GM19438 (cell line): ENCODE data around the gene P2RX2.
A peak's percentile ranks its signal among the peaks of the same experiment; 100 is the strongest.
"Not testable (repeated sequence)": the region's sequence is repeated elsewhere in the genome, so short reads cannot be mapped to it uniquely, and the experiment has no call there.

ENCODE experiments used
- ATAC-seq: cut with Tn5 transposase; IDR thresholded peaks from one replicate; pipeline ENCODE4 v1.9.1; 2021; ENCODE audit warnings: low read depth; ENCODE audit not compliant: unreplicated experiment

Gene P2RX2

GRCh38 chr12:132582582-132583410 is 35.8 kb upstream of the P2RX2 start:
- no peak for ATAC-seq

DNA sequence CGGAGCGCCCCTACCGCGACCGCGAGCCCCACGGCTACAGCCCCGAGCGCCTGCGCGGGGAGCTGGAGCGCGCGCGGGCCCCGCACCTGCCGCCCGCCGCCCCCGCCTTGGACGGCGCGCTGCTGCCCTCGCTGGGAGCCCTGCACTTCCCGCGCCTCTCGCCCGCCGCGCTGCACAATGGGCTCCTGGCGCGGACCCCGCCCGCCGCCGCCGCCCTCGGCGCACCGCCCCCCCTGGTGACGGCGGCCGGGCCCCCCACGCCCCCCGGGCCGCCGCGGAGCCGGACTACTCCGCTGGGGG is 35.2 kb upstream of the P2RX2 start:
- ATAC-seq, result no peak

DNA sequence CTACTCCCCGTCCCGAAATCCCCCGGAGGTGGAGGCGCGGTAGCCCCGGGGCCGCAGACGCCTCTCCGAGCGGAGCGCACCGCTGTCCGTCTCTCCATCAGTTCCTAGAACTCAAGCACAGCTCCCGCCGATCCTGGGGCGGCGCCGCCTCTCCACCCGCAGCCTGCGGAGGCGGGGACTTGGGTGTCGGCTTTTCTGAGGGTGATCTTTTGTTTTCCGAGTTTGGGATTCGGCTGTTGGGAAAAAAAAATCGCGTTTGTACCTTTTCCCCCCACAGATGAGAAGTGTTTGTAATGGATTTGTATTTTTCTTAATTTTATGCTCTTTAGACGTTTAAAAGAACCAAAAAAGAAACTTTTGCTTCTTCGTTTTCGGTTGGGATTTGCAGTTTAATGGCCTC is 34.8 kb upstream of the P2RX2 start:
- ATAC-seq, result no peak

DNA sequence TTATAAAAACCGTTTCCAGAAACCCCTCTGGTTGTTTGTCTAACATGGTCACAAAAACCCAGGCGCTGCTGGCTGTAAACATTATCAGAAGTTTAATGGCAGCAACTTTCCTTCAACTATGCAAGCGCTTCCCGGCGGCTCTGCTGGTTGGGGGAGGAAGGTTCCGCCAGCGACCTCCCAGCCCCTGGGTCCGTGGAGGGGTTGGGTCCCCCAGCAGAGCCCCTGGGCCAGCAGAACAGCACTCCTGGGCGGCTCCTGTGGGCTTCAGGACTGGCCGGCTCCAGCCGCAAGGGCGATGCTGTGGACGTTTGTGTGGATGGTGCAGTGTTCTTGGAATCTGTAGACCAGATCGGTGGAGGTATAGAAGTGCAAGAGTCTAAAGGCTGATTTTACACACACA is 34.1 kb upstream of the P2RX2 start:
- ATAC-seq, result no peak

- ATAC-seq, result no peak
These were observed 33.4 kb upstream of the P2RX2 start for GRCh38 chr12:132585177-132585576.

DNA sequence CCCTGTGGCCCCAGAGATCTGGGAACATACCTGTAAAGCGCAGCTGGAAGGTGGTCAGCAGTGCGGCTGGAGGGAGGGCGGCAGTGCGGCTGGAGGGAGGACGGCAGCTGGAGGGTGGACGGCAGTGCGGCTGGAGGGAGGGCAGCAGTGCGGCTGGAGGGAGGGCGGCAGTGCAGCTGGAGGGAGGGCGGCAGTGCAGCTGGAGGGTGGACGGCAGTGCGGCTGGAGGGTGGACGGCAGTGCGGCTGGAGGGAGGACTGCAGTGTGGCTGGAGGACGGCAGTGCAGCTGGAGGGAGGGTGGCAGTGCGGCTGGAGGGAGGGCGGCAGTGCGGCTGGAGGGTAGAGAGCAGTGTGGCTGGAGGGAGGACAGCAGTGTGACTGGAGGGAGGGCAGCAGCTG is 31.6 kb upstream of the P2RX2 start:
- no peak for ATAC-seq

GRCh38 chr12:132587781-132588180 is 30.8 kb upstream of the P2RX2 start:
- no peak for ATAC-seq

DNA sequence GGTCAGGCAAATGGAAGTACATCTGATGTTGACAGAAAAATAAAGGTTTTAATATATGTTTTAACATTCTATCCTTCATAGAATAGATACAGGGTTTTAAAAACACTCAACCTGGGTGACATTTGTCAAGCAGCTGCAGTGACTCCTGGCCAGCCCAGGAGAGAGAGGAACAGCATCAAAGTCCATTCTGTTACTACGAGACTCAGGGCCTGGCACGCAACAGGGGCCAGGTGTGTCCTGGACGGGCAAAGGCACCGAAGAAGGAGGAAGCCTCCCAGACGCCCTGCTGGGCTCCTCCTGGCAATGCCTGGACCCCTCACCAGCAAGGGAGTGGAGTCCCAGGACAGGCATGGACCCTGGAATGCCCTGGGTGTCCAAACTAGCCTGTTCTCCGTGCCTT is 30.3 kb upstream of the P2RX2 start:
- no peak for ATAC-seq

DNA sequence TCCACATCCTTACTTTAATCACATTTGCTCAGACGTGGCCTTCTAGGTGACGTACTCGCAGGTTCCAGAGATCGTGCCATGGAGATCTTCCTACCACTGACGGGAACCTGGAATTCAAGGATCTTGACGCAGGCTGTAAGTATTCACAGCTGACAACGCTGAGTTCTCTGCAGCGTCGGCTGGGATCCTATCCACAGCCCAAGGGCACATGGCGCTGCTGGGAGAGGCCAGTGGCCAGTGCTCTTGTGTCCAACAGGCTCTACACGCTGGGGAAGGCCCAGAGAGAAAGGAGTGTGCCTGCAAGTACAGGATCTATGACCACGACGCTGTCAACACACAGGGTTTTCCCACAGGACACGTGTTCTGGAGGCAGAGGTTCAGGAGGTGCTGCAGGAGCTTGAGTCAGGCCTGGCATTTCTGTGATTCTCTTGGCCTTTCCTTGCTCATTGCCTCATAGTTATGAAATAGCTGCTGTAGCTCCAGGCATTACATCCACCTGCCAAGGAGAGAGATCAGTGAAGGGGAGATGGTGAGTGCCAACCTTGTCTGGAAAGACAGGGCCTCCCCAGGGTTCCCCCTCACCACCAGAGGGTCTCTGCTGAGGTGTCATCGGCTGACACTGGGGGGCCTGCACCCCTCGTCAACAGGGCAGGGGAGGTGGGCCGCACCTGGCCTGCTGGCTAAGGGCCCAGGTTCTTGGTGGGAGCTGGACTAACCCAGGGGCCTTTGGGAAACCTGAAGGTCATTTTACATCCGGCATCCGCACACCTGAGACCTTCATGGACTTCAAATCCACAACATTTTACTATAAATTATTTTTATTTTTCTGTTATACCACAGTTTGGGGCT is 29.5 kb upstream of the P2RX2 start:
- no peak for ATAC-seq

DNA sequence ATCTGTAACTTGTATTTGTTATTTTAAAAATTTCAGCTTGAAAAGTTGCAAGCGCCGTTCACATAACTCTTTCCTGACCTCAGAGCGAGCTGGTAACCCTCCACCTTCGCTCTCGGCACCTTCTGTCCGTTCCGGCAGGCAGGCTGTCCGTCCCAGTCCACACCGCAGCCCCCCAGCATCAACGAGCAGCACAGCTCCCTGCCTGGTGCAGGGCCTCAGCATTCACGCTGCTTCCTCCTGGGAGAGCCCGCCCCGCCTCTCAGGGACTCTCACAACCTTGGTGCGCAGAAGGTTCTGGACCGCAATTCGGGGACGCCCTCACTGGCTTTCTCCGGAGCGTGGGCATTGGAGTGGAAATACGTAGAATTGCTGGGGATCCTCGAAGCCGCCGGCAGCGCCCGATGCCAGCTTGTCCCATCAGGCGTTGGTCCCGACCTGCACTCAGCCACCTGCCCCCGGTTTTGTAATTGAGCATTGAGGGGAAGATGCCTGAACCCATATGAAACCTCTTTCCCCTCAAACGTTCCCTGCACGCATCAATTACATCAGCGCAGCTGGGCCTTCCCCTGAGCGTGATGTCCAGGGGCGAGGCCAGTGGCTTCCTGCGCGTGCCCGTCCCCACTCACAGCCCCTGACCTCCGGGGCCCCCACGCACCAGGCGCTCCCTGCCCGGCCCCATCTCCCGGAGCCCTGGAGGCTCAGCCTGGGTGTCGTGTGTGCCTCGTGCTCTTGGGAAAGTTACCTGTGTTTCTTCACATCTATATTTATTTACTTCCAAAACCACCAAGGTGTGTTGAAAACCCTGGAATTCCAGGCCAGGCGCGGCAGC is 27.3 kb upstream of the P2RX2 start:
- ATAC-seq, result no peak

DNA sequence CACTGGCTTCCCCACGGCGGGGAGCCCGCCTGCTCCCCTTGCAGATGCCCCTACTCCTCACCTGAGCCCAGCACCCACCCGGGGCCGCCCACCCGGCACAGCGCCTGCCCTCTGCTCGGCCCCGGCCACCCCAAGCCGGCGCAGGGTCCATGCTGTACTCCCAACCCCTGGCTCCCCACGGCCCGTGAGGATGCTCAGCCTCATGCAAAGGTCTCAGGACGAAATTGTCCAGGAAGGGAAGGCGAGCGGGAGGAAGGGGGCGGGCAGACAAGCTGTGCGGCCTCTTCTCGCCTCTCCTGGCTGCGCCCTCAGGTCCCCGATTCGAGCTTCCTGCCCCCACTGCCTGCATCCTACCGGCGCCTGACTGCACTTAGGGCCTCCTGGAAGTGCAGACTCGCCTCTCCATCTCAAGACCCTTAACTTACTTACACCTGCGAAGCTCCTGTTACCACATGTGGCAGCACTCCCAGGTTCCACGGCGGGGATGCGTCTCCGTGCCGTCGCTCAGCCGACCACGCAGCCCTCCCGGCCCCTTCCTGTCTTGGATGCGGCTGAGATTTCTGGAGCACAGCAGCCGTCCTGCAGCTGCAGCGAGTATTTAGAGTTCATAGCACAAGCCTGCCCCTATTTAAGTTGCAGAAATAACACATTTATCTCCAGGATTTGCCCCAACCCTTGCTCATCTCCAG is 26.1 kb upstream of the P2RX2 start:
- ATAC-seq, result no peak

DNA sequence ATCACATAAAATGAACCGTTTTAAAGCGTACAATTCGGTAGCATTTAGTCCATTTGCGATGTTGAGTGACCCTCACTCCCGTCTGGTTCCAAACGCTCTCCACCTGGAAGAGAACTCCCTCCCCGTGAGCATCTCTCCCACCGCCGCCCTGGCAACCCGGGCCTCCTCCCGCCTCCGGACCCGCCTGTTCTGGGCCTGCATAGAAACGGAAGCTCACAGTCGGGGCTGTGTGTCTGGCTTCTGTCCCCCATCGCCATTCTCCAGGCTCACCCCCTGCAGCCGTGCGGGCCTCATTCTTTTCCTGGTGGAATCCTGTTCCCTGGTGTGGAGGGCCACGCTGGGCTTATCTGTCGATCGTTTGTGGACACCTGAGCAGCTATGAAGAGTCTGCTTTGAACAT is 25.5 kb upstream of the P2RX2 start:
- ATAC-seq, result no peak

GRCh38 chr12:132593521-132593920 is 25.1 kb upstream of the P2RX2 start:
- ATAC-seq, result no peak

DNA sequence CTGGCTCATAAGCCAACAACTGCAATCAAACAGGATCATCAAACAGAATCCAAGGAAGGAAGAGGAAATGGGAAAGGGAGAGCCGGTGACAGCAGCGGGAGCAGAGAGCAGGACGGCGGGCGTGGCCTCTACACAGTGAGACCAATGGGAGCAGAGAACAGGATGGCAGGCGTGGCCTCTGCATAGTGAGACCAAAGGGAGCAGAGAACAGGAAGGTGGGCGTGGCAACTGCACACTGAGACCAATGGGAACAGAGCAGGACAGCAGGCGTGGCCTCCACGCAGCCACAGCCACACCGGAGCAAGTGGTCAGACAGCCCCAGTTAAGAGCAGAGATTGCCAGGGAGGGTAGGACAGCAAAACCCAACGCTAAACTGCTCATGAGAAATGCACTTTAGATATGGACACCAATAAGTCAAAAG is 24.6 kb upstream of the P2RX2 start:
- ATAC-seq, result peak; percentile 96

GRCh38 chr12:132595183-132595582 is 23.4 kb upstream of the P2RX2 start:
- no peak for ATAC-seq

GRCh38 chr12:132596016-132596415 is 22.6 kb upstream of the P2RX2 start:
- ATAC-seq, result no peak

DNA sequence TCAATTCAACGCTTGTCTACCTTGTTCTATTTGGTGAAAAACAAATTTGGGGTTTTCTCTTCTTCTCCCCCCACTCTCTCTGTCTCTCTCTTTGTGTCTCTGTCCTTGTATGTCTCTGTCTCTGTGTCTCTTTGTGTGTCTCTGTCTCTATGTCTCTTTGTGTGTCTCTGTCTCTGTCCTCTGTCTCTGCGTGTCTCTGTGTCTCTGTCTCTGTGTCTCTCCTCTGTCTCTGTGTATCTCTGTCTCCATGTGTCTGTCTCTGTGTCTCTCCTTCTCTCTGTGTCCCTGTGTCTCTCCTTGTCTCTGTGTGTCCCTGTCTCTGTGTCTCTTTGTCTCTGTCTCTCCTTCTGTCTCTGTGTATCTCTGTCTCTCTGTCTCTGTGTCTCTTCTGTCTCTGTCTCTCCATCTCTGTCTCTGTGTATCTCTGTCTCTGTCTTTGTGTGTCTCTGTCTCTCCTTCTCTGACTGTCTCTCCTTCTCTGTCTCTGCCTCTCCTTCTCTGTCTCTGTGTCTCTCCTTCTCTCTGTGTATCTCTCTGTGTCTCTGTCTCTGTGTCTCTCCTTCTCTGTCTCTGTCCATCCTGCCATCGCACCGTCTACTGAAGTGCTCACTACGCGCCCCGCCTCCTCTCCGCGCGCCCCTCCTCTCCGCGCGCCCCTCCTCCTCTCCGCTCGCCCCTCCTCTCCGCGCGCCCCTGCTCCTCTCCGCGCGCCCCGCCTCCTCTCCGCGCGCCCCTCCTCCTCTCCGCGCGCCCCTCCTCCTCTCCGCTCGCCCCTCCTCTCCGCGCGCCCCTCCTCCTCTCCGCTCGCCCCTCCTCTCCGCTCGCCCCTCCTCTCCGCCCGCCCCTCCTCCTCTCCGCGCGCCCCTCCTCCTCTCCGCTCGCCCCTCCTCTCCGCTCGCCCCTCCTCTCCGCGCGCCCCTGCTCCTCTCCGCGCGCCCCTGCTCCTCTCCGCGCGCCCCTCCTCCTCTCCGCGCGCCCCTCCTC is 21.0 kb upstream of the P2RX2 start:
- ATAC-seq, result no peak

GRCh38 chr12:132599502-132599901 is 19.1 kb upstream of the P2RX2 start:
- ATAC-seq, result not testable (repeated sequence)
